IMR-90 (cell line): Measurements from ENCODE around the gene KCNMA1. TPM values are rescaled to one million over a fixed set of nuclear protein-coding genes. Genes with fewer than 3 reads are reported as not detected.

Experiments used
- ATAC-seq: fragments of 200-7000 bp; cut with Tn5 transposase; 2 replicates; pipeline ENCODE4 v1.9.1; 2020; ENCODE audit warnings: low read depth, mild to moderate bottlenecking, moderate library complexity
- BruUV-seq: library from RNA; stranded (reverse); fragments of 400-500 nt; replicated peaks from 2 replicates; lab custom pipeline; 2021; lab: Mats Ljungman, UMichigan
- CTCF ChIA-PET: fragments of 300-600 bp; formaldehyde crosslinking; extraction: SDS; loops from one replicate; lab custom pipeline; 2021; ENCODE audit warnings: antibody characterized with exemption; lab: Yijun Ruan, JAX
- POLR2A ChIA-PET: fragments of 300-600 bp; sonication (Branson Sonifier 250); formaldehyde crosslinking; loops from one replicate; lab custom pipeline; 2022; ENCODE audit warnings: antibody characterized with exemption; ENCODE audit not compliant: unreplicated experiment; lab: Charles Lee
- DNase-seq: peaks from one replicate; pipeline ENCODE4 v3.0.0; 2013
- H2AFZ ChIP-seq: replicated peaks from 2 replicates; pipeline ENCODE3; 2013; ENCODE audit warnings: low read length, mild to moderate bottlenecking; ENCODE audit not compliant: poor library complexity
- H2AK5ac ChIP-seq: 2 replicates; pipeline ENCODE4 v1.6.1; 2013; ENCODE audit warnings: low read depth, low read length, inconsistent platforms
- H2AK9ac ChIP-seq: replicated peaks from 2 replicates; pipeline ENCODE3; 2013; ENCODE audit warnings: mild to moderate bottlenecking, low read depth, low read length, moderate library complexity; ENCODE audit not compliant: poor library complexity
- H2BK120ac ChIP-seq: 2 replicates; pipeline ENCODE4 v1.6.1; 2013; ENCODE audit warnings: low read depth, low read length, inconsistent platforms
- H2BK15ac ChIP-seq: 3 replicates; pipeline ENCODE4 v1.6.1; 2013; ENCODE audit warnings: low read depth, low read length, inconsistent platforms
- H2BK20ac ChIP-seq: 2 replicates; pipeline ENCODE4 v1.6.1; 2013; ENCODE audit warnings: low read depth, mild to moderate bottlenecking, inconsistent platforms, low read length, moderate library complexity
- H2BK5ac ChIP-seq: 2 replicates; pipeline ENCODE4 v1.6.1; 2013; ENCODE audit warnings: mild to moderate bottlenecking, low read depth, low read length, inconsistent platforms; ENCODE audit not compliant: poor library complexity, severe bottlenecking
- H3K14ac ChIP-seq: replicated peaks from 2 replicates; pipeline ENCODE4 v1.6.1; 2013; ENCODE audit warnings: low read depth, low read length, inconsistent platforms
- H3K18ac ChIP-seq: 2 replicates; pipeline ENCODE4 v1.6.1; 2013; ENCODE audit warnings: low read depth, low read length, control low read depth
- H3K23ac ChIP-seq: 2 replicates; pipeline ENCODE4 v1.6.1; 2013; ENCODE audit warnings: low read depth, low read length, inconsistent platforms
- H3K27ac ChIP-seq: 2 replicates; pipeline ENCODE4 v1.5.1; 2013; ENCODE audit warnings: mild to moderate bottlenecking, control low read depth, low read length; ENCODE audit not compliant: insufficient read depth
- H3K27me3 ChIP-seq: 2 replicates; pipeline ENCODE4 v1.6.1; 2013; ENCODE audit warnings: low read length; ENCODE audit not compliant: control insufficient read depth, insufficient read depth
- H3K36me3 ChIP-seq: 2 replicates; pipeline ENCODE4 v1.6.1; 2013; ENCODE audit warnings: low read length, mixed read lengths; ENCODE audit not compliant: control insufficient read depth, insufficient read depth
- H3K4ac ChIP-seq: 2 replicates; pipeline ENCODE4 v1.6.1; 2013; ENCODE audit warnings: low read depth, low read length, inconsistent platforms
- H3K4me1 ChIP-seq: 2 replicates; pipeline ENCODE4 v1.6.1; 2013; ENCODE audit warnings: low read length, mixed read lengths; ENCODE audit not compliant: control insufficient read depth, insufficient read depth
- H3K4me2 ChIP-seq: 2 replicates; pipeline ENCODE4 v1.6.1; 2013; ENCODE audit warnings: low read depth, mild to moderate bottlenecking, control low read depth, low read length, moderate library complexity
- H3K4me3 ChIP-seq: 2 replicates; pipeline ENCODE4 v1.5.1; 2013; ENCODE audit warnings: low read depth, mild to moderate bottlenecking, control low read depth, low read length, moderate library complexity; ENCODE audit not compliant: insufficient read depth
- H3K56ac ChIP-seq: 2 replicates; pipeline ENCODE4 v1.6.1; 2013; ENCODE audit warnings: low read length, inconsistent platforms; ENCODE audit not compliant: insufficient read depth; ENCODE audit errors: extremely low read depth
- H3K79me1 ChIP-seq, 2 experiments: 2 replicates each; pipeline ENCODE4 v1.6.1; 2013; ENCODE audit warnings: low read length in 2 of 2, inconsistent platforms in 1 of 2, low read depth in 1 of 2
- H3K9ac ChIP-seq: 2 replicates; pipeline ENCODE4 v1.6.1; 2013; ENCODE audit warnings: low read depth, low read length, control low read depth
- H3K9me1 ChIP-seq: 2 replicates; pipeline ENCODE4 v1.6.1; 2013; ENCODE audit warnings: low read length, inconsistent platforms; ENCODE audit not compliant: insufficient read depth
- H3K9me3 ChIP-seq: 2 replicates; pipeline ENCODE4 v1.6.1; 2013; ENCODE audit warnings: low read length; ENCODE audit not compliant: control insufficient read depth, insufficient read depth
- H4K20me1 ChIP-seq: 2 replicates; pipeline ENCODE4 v1.6.1; 2013; ENCODE audit warnings: low read length, inconsistent platforms; ENCODE audit not compliant: insufficient read depth
- H4K5ac ChIP-seq: 2 replicates; pipeline ENCODE4 v1.6.1; 2013; ENCODE audit warnings: mild to moderate bottlenecking, low read depth, low read length, control low read depth
- H4K8ac ChIP-seq, 2 experiments: 2 replicates each; pipeline ENCODE4 v1.6.1; 2013; ENCODE audit warnings: low read depth in 2 of 2, low read length in 2 of 2, control low read depth in 1 of 2, inconsistent platforms in 1 of 2
- H4K91ac ChIP-seq: 2 replicates; pipeline ENCODE4 v1.6.1; 2013; ENCODE audit warnings: low read depth, low read length, inconsistent platforms; ENCODE audit not compliant: insufficient read depth
- CEBPB ChIP-seq: IDR thresholded peaks from 2 replicates; pipeline ENCODE4 v1.6.1; 2012; ENCODE audit warnings: low read depth, low read length, improper control_type of control experiment
- ELK1 ChIP-seq: fragments of 150-350 bp; IDR thresholded peaks from 2 replicates; pipeline ENCODE4 v1.6.1; 2016; ENCODE audit warnings: low read depth, mild to moderate bottlenecking, low read length, moderate library complexity, borderline replicate concordance
- MAFK ChIP-seq: IDR thresholded peaks from 2 replicates; pipeline ENCODE4 v1.6.1; 2012; ENCODE audit warnings: low read depth, low read length, improper control_type of control experiment
- MAZ ChIP-seq: IDR thresholded peaks from 2 replicates; pipeline ENCODE4 v1.6.1; 2012; ENCODE audit warnings: low read depth, mild to moderate bottlenecking, low read length, improper control_type of control experiment, moderate library complexity, borderline replicate concordance
- MXI1 ChIP-seq: IDR thresholded peaks from 2 replicates; pipeline ENCODE4 v1.6.1; 2012; ENCODE audit warnings: low read depth, mild to moderate bottlenecking, low read length, moderate library complexity, borderline replicate concordance
- NFE2L2 ChIP-seq: fragments of 150-350 bp; IDR thresholded peaks from 2 replicates; pipeline ENCODE4 v1.6.1; 2016; ENCODE audit warnings: low read depth, mild to moderate bottlenecking, low read length
- POLR2A ChIP-seq: IDR thresholded peaks from 2 replicates; pipeline ENCODE4 v1.6.1; 2012; ENCODE audit warnings: mild to moderate bottlenecking, low read depth, low read length
- RCOR1 ChIP-seq: IDR thresholded peaks from 2 replicates; pipeline ENCODE4 v1.6.1; 2012; ENCODE audit warnings: mild to moderate bottlenecking, low read length, improper control_type of control experiment; ENCODE audit not compliant: insufficient replicate concordance
- RFX5 ChIP-seq: IDR thresholded peaks from 2 replicates; pipeline ENCODE4 v1.8.0; 2012; ENCODE audit warnings: low read depth, mild to moderate bottlenecking, low read length, moderate library complexity
- SMC3 ChIP-seq: fragments of 150-350 bp; IDR thresholded peaks from 2 replicates; pipeline ENCODE4 v1.6.1; 2016; ENCODE audit warnings: low read depth, mild to moderate bottlenecking, antibody characterized with exemption, low read length, moderate library complexity
- USF2 ChIP-seq: fragments of 150-350 bp; IDR thresholded peaks from 2 replicates; pipeline ENCODE4 v1.6.1; 2017; ENCODE audit warnings: mild to moderate bottlenecking, antibody characterized with exemption, low read length, low read depth
- WGBS, 2 experiments: methylation state at CpG; one replicate each; pipeline versions ENCODE4 v1.1.5 to v1.1.7; 2013; ENCODE audit warnings: missing lambda C conversion rate in 2 of 2; ENCODE audit not compliant: insufficient read length in 1 of 2; ENCODE audit errors: extremely low coverage in 2 of 2; 5-methylcytosine and 5-hydroxymethylcytosine counted together
- dilution Hi-C: fragments of 300-500 bp; cut with HindIII; formaldehyde crosslinking; loops from one replicate; pipeline ENCODE4 v1.14.3; 2018; ENCODE audit warnings: low sequenced_read_pairs; ENCODE audit not compliant: unreplicated experiment
- in situ Hi-C: fragments of 300-500 bp; cut with MboI; formaldehyde crosslinking; loops from 3 replicates; pipeline ENCODE4 v1.14.3; 2019; ENCODE audit warnings: low sequenced_read_pairs, inconsistent platforms, mixed read lengths
- intact Hi-C: fragments of 100-400 bp; cut with micrococcal nuclease; formaldehyde crosslinking; loops from 2 replicates; pipeline ENCODE4 v1.10.0; 2022
- polyA plus RNA-seq, 3 experiments: library from polyadenylated mRNA; depleted of rRNA; stranded (reverse); fragments of >200 nt; gene quantifications; 2 replicates each; pipeline ENCODE4 v1.2.3, GENCODE V29; 2012; ENCODE audit warnings: low replicate concordance in 1 of 3
- total RNA-seq: library from RNA; depleted of rRNA; stranded (reverse); fragments of >200 nt; gene quantifications from 2 replicates; pipeline ENCODE4 v1.2.3, GENCODE V29; 2012

KCNMA1 gene
- total and polyA plus RNA-seq, 2 of the 4 experiments (the other 2 are of a cell fraction): 25.6 to 29.6 TPM

GRCh38 chr10:77371848-77372799 lies 265.5 kb downstream of the KCNMA1 start:
- H2AFZ ChIP-seq: no peak overlapping the region
- no peak for DNase-seq
- BruUV-seq: no TSS peak
- peaks cover 4% of the 10 kb centered on the region for H3K9me3 ChIP-seq
- intact Hi-C loops (no loop called here), in situ Hi-C loops (no loop called here), dilution Hi-C loops (no loop called here)
- ChIA-PET POLR2A (no interaction called here), CTCF (no interaction called here)
- H4K5ac ChIP-seq: no peak overlapping the region
- H3K4me2 ChIP-seq: no peak overlapping the region
- no peaks in the 10 kb centered on the region for H3K36me3 ChIP-seq
- H4K8ac ChIP-seq: no peak overlapping the region
- H3K27ac ChIP-seq: no peak overlapping the region
- H3K9ac ChIP-seq: no peak overlapping the region
- no peak overlapping the region for H3K4me3 ChIP-seq
- H2AK5ac ChIP-seq: no peak overlapping the region
- H3K18ac ChIP-seq: no peak overlapping the region
- no peak overlapping the region for H3K4ac ChIP-seq
- H2BK5ac ChIP-seq: no peak overlapping the region
- no peaks in the 10 kb centered on the region for H3K9me1 ChIP-seq
- H3K27me3 ChIP-seq: no peaks in the 10 kb centered on the region
- H2BK120ac ChIP-seq: no peak overlapping the region
- H2BK20ac ChIP-seq: no peak overlapping the region
- H3K4me1 ChIP-seq: peaks cover 11% of the 10 kb centered on the region; the same call in 1 of the 2 replicates
- TF ChIP-seq MXI1: no peak
- no peak for TF ChIP-seq ELK1
- TF ChIP-seq MAZ: no peak
- no peak for TF ChIP-seq SMC3
- no peak for TF ChIP-seq RFX5
- TF ChIP-seq USF2: no peak
- no peak for TF ChIP-seq RCOR1
- no peak for TF ChIP-seq NFE2L2
- no peak for TF ChIP-seq POLR2A
- no peak for TF ChIP-seq MAFK
- no peak for TF ChIP-seq CEBPB
- H3K14ac ChIP-seq: no peak overlapping the region
- H4K91ac ChIP-seq: no peak overlapping the region
- ATAC-seq: no peak
- no peak overlapping the region for H3K23ac ChIP-seq
- 100% methylated on average over 1 of the region's 7 CpGs; no CpG with 5 or more reads in 1 of the 2 experiments for WGBS, 2 experiments
- H2AK9ac ChIP-seq: no peak overlapping the region
- no peaks in the 10 kb centered on the region for H3K79me1 ChIP-seq
- no peaks in the 10 kb centered on the region for H4K20me1 ChIP-seq
- no peak overlapping the region for H3K56ac ChIP-seq
- no peak overlapping the region for H2BK15ac ChIP-seq
